B cell (primary cell): ENCODE data around the gene WDR5. TPM values are rescaled to one million over a fixed set of nuclear protein-coding genes. Genes with fewer than 3 reads are reported as not detected.

Source experiments
- ATAC-seq: fragments of 200-7000 bp; cut with Tn5 transposase; one replicate; pipeline ENCODE4 v1.10.0; 2021; ENCODE audit warnings: low read depth, mild to moderate bottlenecking, moderate number of reproducible peaks, moderate library complexity
- CTCF ChIA-PET: fragments of 350-600 bp; sonication (Branson Sonifier 250); formaldehyde crosslinking; loops from one replicate; lab custom pipeline; 2021; ENCODE audit warnings: antibody characterized with exemption, inconsistent platforms; lab: Charles Lee
- POLR2A ChIA-PET: fragments of 350-600 bp; sonication (Branson Sonifier 250); formaldehyde crosslinking; loops from one replicate; lab custom pipeline; 2021; ENCODE audit warnings: antibody characterized with exemption; lab: Charles Lee
- DNase-seq: peaks from one replicate; pipeline ENCODE4 v3.0.0; 2013
- H2AFZ ChIP-seq: 2 replicates; pipeline ENCODE4 v1.6.1; 2012; ENCODE audit warnings: mild to moderate bottlenecking, low read depth, low read length; ENCODE audit not compliant: insufficient read depth, poor library complexity, severe bottlenecking
- H3K27ac ChIP-seq, 2 donors: 1 replicate in 1 of 2; 2 replicates in 1 of 2; pipeline ENCODE4 v1.5.1; 2012 to 2013; ENCODE audit warnings: low read length in 2 of 2, mild to moderate bottlenecking in 2 of 2, moderate library complexity in 1 of 2
- H3K27me3 ChIP-seq, 4 experiments: fragments of 200-600 bp in 1 of 4; sonication (generic) in 1 of 4; replicated peaks in 1 of 4; 1 replicate in 2 of 4; 2 replicates in 2 of 4; pipeline versions ENCODE4 v1.6.1 to v1.7.0; 2013 to 2016; ENCODE audit warnings: low read length in 3 of 4, mild to moderate bottlenecking in 2 of 4, mixed read lengths in 1 of 4, moderate library complexity in 1 of 4; ENCODE audit not compliant: insufficient read depth in 4 of 4, control insufficient read depth in 3 of 4; ENCODE audit errors: control extremely low read depth in 1 of 4
- H3K36me3 ChIP-seq, 2 experiments: replicated peaks in 1 of 2; 1 replicate in 1 of 2; 2 replicates in 1 of 2; pipeline versions ENCODE4 v1.6.1 to v1.7.1; 2013; ENCODE audit warnings: low read length in 1 of 2; ENCODE audit not compliant: insufficient read depth in 2 of 2, control insufficient read depth in 1 of 2; ENCODE audit errors: control extremely low read depth in 1 of 2, extremely low read depth in 1 of 2
- H3K4me1 ChIP-seq, 2 donors: fragments of 200-600 bp in 1 of 2; sonication (generic) in 1 of 2; 1 replicate in 1 of 2; 2 replicates in 1 of 2; pipeline versions ENCODE4 v1.5.1 to v1.6.1; 2013 to 2017; ENCODE audit warnings: low read length in 2 of 2; ENCODE audit not compliant: control insufficient read depth in 2 of 2, insufficient read depth in 2 of 2
- H3K4me2 ChIP-seq: replicated peaks from 2 replicates; pipeline ENCODE3; 2012; ENCODE audit warnings: mild to moderate bottlenecking, low read depth, low read length; ENCODE audit not compliant: poor library complexity, severe bottlenecking
- H3K4me3 ChIP-seq, 5 experiments: fragments of 200-600 bp in 1 of 5; sonication (generic) in 1 of 5; 1 replicate in 3 of 5; 2 replicates in 2 of 5; pipeline versions ENCODE4 v1.5.1 to v1.7.0; 2011 to 2016; ENCODE audit warnings: low read length in 4 of 5, mild to moderate bottlenecking in 4 of 5, low read depth in 2 of 5, control low read depth in 1 of 5, moderate library complexity in 1 of 5; ENCODE audit not compliant: insufficient read depth in 1 of 5; ENCODE audit errors: control extremely low read depth in 1 of 5, extremely low read depth in 1 of 5
- H3K79me2 ChIP-seq: fragments of 200-600 bp; sonication (generic); one replicate; pipeline ENCODE4 v1.6.0; 2016; ENCODE audit warnings: low read length; ENCODE audit not compliant: control insufficient read depth, insufficient read depth
- H3K9ac ChIP-seq: fragments of 200-600 bp; sonication (generic); 2 replicates; pipeline ENCODE4 v1.6.1; 2017; ENCODE audit warnings: mild to moderate bottlenecking, low read length, moderate library complexity
- H3K9me3 ChIP-seq, 3 donors: one replicate each; pipeline versions ENCODE4 v1.6.1 to v1.7.1; 2013; ENCODE audit warnings: low read length in 2 of 3; ENCODE audit not compliant: control insufficient read depth in 2 of 3, insufficient read depth in 1 of 3; ENCODE audit errors: control extremely low read depth in 1 of 3
- H4K20me1 ChIP-seq: 2 replicates; pipeline ENCODE4 v1.6.0; 2012; ENCODE audit warnings: mild to moderate bottlenecking, low read length; ENCODE audit not compliant: insufficient read depth, control insufficient read depth, poor library complexity, severe bottlenecking
- H3K27ac Mint-ChIP-seq: one replicate; pipeline ENCODE4 v1.8.0; 2021; ENCODE audit warnings: mixed read lengths
- H3K27me3 Mint-ChIP-seq: one replicate; pipeline ENCODE4 v1.8.0; 2021; ENCODE audit warnings: mixed read lengths
- H3K4me1 Mint-ChIP-seq: one replicate; pipeline ENCODE4 v1.8.0; 2021; ENCODE audit warnings: mixed read lengths
- H3K4me3 Mint-ChIP-seq: one replicate; pipeline ENCODE4 v1.8.0; 2021; ENCODE audit warnings: mixed read lengths
- H3K9me3 Mint-ChIP-seq: one replicate; pipeline ENCODE4 v1.8.0; 2022; ENCODE audit warnings: mixed read lengths; ENCODE audit not compliant: insufficient read depth
- EZH2 ChIP-seq: IDR thresholded peaks from 2 replicates; pipeline ENCODE4 v1.6.1; 2012; ENCODE audit warnings: borderline replicate concordance, low read depth, mild to moderate bottlenecking, moderate library complexity, low read length; ENCODE audit not compliant: insufficient read depth, poor library complexity, severe bottlenecking
- WGBS: methylation state at CpG from one replicate; pipeline ENCODE4 v1.1.5; 2013; ENCODE audit warnings: missing lambda C conversion rate; ENCODE audit not compliant: insufficient coverage; 5-methylcytosine and 5-hydroxymethylcytosine counted together
- intact Hi-C: fragments of 100-400 bp; cut with micrococcal nuclease; formaldehyde crosslinking; loops from one replicate; pipeline ENCODE4 v1.10.0; 2022
- polyA plus RNA-seq: library from polyadenylated mRNA; depleted of rRNA; stranded (reverse); fragments of >200 nt; gene quantifications from 2 replicates; pipeline ENCODE4 v1.2.3, GENCODE V29; 2012
- total RNA-seq, 2 donors: library from RNA; stranded (reverse); fragments of 120-200 nt in 1 of 2; gene quantifications; 1 replicate in 1 of 2; 2 replicates in 1 of 2; pipeline versions ENCODE4 v1.2.3 to v1.2.4, GENCODE V29; 2013 to 2022
- TF ChIP-seq, protein P1 (sequence below): fragments of 200-600 bp; IDR thresholded peaks from one replicate; pipeline ENCODE4 v1.8.0; 2022; ENCODE audit warnings: antibody characterized with exemption, mild to moderate bottlenecking

Gene WDR5
- total and polyA plus RNA-seq, 2 donors (not counting 1 experiment from before 2014, with no cell fraction given), result 18.0 to 23.8 TPM

DNA sequence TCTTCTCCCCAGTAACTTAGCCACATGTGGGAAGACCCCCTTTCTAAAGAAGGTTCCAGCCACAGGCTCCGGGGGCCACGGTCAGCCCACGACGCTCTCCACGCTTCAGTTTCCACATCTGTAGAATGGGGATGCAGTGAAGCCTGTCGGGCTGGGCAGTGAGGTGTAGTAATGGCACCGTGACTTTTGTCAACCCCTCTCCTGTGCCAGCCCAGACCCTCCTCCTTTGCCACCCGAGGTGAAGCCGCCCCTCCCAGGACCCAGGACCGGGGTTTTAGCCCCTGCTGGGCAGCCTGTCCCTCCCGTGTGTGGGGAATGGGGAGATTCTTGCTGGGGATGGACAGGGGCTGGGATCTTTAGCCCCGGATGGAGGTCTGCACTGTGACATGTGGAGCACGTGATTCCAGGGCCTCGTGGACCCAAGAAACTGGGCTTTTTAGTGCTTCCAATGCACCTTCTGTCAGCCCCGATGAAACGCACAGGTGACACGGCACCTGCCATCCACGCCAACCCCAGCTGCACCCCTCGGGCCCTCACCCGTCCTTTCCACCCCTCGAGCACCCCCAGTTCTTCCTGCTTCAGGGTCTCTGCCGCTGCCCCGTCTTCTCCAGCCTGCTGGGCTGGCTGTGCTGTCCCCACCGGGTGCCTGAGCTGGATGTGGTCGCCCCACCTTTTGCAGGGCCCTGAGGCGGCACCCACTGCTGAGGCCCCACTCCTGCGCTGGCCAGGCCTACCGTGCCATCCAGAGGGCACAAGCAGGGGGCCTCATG is 41.9 kb downstream of the WDR5 start:
- DNase-seq (no peak), ATAC-seq (no peak)
- Histone ChIP-seq H3K4me1 (peaks cover 21 to 30% of the 10 kb centered on the region in 2 donors), H3K27me3 (peaks cover 0 to 36% (median 8%) of the 10 kb centered on the region in 4 experiments), H2AFZ (no peak overlapping the region), H3K79me2 (no peaks in the 10 kb centered on the region), H3K9me3 (peaks cover 0 to 10% (median 0%) of the 10 kb centered on the region in 3 donors), H4K20me1 (no peaks in the 10 kb centered on the region), H3K36me3 (no peaks in the 10 kb centered on the region), H3K9ac (no peak overlapping the region), H3K27ac (no peak overlapping the region), H3K4me2 (no peak overlapping the region), H3K4me3 (no peak overlapping the region)
- no peak for TF ChIP-seq EZH2
- TF ChIP-seq, protein P1, sequence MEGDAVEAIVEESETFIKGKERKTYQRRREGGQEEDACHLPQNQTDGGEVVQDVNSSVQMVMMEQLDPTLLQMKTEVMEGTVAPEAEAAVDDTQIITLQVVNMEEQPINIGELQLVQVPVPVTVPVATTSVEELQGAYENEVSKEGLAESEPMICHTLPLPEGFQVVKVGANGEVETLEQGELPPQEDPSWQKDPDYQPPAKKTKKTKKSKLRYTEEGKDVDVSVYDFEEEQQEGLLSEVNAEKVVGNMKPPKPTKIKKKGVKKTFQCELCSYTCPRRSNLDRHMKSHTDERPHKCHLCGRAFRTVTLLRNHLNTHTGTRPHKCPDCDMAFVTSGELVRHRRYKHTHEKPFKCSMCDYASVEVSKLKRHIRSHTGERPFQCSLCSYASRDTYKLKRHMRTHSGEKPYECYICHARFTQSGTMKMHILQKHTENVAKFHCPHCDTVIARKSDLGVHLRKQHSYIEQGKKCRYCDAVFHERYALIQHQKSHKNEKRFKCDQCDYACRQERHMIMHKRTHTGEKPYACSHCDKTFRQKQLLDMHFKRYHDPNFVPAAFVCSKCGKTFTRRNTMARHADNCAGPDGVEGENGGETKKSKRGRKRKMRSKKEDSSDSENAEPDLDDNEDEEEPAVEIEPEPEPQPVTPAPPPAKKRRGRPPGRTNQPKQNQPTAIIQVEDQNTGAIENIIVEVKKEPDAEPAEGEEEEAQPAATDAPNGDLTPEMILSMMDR, result no peak
- Mint-ChIP-seq H3K4me1 (peaks cover 19% of the 10 kb centered on the region), H3K27ac (no peak overlapping the region), H3K4me3 (no peak overlapping the region), H3K27me3 (peaks cover 24% of the 10 kb centered on the region), H3K9me3 (no peaks in the 10 kb centered on the region)
- ChIA-PET CTCF (no interaction called here), POLR2A (no interaction called here)
- 91% methylated on average over 19 of the region's 28 CpGs for WGBS
- intact Hi-C loops, result no loop called here

DNA sequence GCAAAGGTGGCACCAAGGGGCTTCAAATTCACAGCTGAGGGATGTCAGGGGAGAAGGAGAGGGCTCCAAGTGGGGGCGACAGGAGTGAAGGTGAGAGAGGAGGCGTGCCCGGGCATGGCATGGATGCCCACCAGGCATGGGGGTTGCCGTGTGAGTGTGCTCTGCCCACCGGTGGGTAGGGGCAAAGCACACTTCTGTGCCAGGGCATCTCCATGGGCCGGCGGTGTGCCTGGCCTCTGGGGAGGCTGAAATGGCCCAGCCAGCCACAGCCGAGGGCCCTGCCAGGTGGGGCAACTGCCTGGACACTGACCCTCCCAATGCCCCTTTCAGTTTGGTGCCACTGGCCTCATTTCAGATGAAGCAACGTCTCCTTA is 42.5 kb downstream of the WDR5 start:
- CTCF ChIA-PET, result no interaction called here
- Mint-ChIP-seq H3K9me3 (no peaks in the 10 kb centered on the region), H3K27me3 (peaks cover 24% of the 10 kb centered on the region)

More for the DNA sequence above, 42.5 kb downstream of the WDR5 start:
- H3K4me1 Mint-ChIP-seq, result peaks cover 17% of the 10 kb centered on the region
- peaks cover 0 to 10% (median 0%) of the 10 kb centered on the region in 3 donors for H3K9me3 ChIP-seq
- no peak overlapping the region for H3K27ac Mint-ChIP-seq
- POLR2A ChIA-PET, result no interaction called here
- no peaks in the 10 kb centered on the region for H4K20me1 ChIP-seq
- H3K4me1 ChIP-seq, result peaks cover 21 to 28% of the 10 kb centered on the region in 2 donors
- no peak overlapping the region for H3K4me2 ChIP-seq
- H2AFZ ChIP-seq, result no peak overlapping the region
- H3K27ac ChIP-seq, result no peak overlapping the region
- 86% methylated on average over 9 of the region's 9 CpGs for WGBS
- no peak overlapping the region for H3K4me3 Mint-ChIP-seq
- intact Hi-C loops, result no loop called here
- H3K79me2 ChIP-seq, result no peaks in the 10 kb centered on the region
- ATAC-seq, result no peak
- H3K4me3 ChIP-seq, result no peak overlapping the region
- no peak overlapping the region for H3K9ac ChIP-seq
- no peaks in the 10 kb centered on the region for H3K36me3 ChIP-seq
- TF ChIP-seq, protein P1, result no peak
- no peak for TF ChIP-seq EZH2
- H3K27me3 ChIP-seq, result peaks cover 0 to 36% (median 8%) of the 10 kb centered on the region in 4 experiments
- no peak for DNase-seq
